ENCODE results near the gene KDM2B. TPM values are rescaled to one million over a fixed set of nuclear protein-coding genes. Genes with fewer than 3 reads are reported as not detected.
A peak's percentile ranks its signal among the peaks of the same experiment; 100 is the strongest.

Gene KDM2B
- polyA plus RNA-seq, 1 of the 3 experiments (the other 2 are of a cell fraction), result 11.5 TPM

DNA sequence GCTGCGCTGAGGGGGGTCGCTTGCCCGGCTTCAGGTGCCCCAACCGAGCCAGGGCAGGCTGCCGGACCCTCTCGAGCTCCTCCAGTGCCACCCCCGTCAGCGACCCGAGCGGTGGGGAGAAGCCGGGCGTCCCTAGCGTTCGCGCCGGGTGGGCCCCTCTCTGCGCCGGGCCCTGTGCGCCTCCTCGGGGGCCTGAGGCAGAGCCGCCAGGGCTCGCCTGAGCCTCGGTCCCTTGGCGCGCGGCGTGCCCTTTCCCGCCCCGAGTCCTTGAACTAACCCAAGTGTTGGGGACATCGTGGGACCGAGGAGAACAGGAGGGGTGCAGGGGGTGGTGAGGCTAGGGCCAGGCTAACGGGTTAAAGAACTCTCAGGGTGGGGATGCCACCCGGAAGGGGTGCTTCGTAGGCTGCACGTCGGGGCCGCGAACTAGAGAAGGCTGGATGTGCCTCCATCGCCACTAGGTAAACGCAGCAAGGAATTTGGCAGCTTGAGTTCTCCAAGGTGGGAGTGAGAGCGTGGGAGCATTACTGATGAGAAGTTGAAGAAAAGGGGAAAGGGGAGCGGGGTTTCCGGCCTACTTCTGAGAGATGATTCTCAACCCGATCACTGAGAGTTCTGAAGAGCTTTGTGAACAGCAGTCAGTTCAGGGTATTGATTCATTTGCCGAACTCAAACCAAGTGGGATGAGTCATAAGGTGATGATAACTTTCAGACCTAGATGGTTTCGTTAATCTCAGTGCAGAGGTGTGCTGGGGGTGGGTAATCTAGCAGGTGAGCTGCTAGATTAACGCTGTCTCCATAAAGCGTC lies 180.3 kb downstream of the KDM2B start:
- H3F3A ChIP-seq (replicated peaks; ENCODE audit: insufficient read depth), result no peaks in the 10 kb centered on the region
- 5% methylated on average over 30 of the region's 48 CpGs for WGBS (ENCODE audit: low lambda C conversion rate)
- H3K36me3 ChIP-seq (replicated peaks in 1 of 2; ENCODE audit: control insufficient read depth in 1 of 2, insufficient read depth in 2 of 2, low read length in 1 of 2), result peaks cover 2 to 19% of the 10 kb centered on the region in 2 experiments
- no peaks in the 10 kb centered on the region for H3K27me3 ChIP-seq (ENCODE audit: insufficient read depth)
- CTCF ChIA-PET, result interaction anchor here (1.0 to 2.2 kb wide), 3 partner anchors 12 to 66 kb away, joined by 3 to 11 read pairs (median 3); no protein-coding TSS in a partner anchor
- H3K9ac ChIP-seq, result peak overlapping the region; percentile 81
- no peaks in the 10 kb centered on the region for H3K9me3 ChIP-seq
- peak overlapping the region; percentile 74; the same call in 1 of the 2 replicates for H2AFZ ChIP-seq (ENCODE audit: low read depth)
- peak overlapping the region; percentile 73 to 84 for H3K27ac ChIP-seq (ENCODE audit: low read depth in 2 of 2, low read length in 1 of 2)
- peak; percentile 69 for DNase-seq
- peak; percentile 64; the same call in 1 of the 2 replicates for TF ChIP-seq FOSL2 (IDR thresholded peaks at IDR 0.05; ENCODE audit: borderline replicate concordance, low read depth)
- TF ChIP-seq MXI1 (IDR thresholded peaks at IDR 0.05; ENCODE audit: low read depth, low read length), result no peak
- peaks cover 14% of the 10 kb centered on the region; the same call in 1 of the 2 replicates for H4K20me1 ChIP-seq (ENCODE audit: insufficient read depth)
- peaks cover 8% of the 10 kb centered on the region in 2 experiments; a peak in 3 of 4 replicates for H3K4me1 ChIP-seq (ENCODE audit: control insufficient read depth in 1 of 2, insufficient read depth in 2 of 2, low read depth in 1 of 2, low read length in 1 of 2)
- H3K4me3 ChIP-seq (ENCODE audit: low read depth in 2 of 2, low read length in 1 of 2), result peak overlapping the region; percentile 77 to 81
- H3K4me2 ChIP-seq, result peak overlapping the region; percentile 83
- no peaks in the 10 kb centered on the region for H3K9me2 ChIP-seq
- H3K79me2 ChIP-seq (ENCODE audit: insufficient read depth), result peaks cover 67% of the 10 kb centered on the region
- POLR2A ChIA-PET, result interaction anchor here (0.7 to 2.5 kb wide), 10 partner anchors 9 to 74 kb away, joined by 3 to 20 read pairs (median 4); partner anchors contain the start of gene ANAPC5

DNA sequence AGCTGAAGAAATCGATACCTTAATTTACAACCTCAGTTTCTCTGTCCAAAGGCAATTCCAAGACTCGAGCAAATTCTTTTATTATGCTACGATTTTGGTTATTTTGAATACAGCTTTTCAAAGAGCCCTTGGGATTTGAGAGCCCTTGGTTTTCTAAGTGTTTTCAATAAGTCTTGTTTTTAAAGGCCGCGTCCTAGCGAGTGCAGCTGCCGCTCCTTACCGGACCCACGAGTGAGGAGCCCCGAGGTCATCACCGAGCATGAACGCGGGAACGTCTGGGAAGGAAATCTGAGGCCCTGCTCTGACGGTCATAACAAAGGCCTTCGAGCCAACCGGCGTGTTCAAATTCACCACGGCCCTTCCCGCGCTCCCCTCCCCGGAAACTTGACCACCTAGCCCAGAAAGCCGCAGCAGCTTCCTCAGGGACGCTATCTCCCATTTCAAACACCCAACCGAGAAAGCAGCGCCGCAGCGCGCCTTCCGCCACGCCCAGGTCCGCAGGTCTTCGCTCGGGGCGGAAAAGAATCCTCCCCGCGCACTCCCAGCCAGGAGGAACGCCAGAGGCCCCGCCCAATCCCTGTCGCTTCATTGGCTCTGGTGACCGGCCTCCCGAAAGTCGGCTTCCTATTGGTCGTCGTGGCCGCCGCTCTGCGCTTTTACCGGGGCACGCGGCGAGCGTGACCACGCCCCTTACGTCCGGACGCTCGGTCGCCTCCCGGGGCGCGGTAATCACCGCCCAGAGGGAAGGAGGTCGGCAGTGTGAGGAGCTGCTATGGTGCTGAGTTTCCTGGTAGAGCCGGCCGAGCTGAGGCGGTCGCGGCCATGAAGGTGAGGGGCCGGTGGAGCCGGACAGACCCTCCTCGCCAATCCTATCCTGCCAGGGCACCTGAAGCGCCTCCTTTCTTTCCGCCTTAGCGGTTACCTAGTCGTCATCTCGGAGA lies 181.2 kb downstream of the KDM2B start, which contains the start of gene RNF34:
Gene RNF34, plus strand, starts transcription at position 728 of the 941 bp plus-strand sequence. Its CDS starts 95 bp downstream, at position 823.
- peaks cover 10% of the 10 kb centered on the region; the same call in 1 of the 2 replicates for H4K20me1 ChIP-seq (ENCODE audit: insufficient read depth)
- peak within 1 kb of the TSS; percentile 77 to 81 for H3K4me3 ChIP-seq (ENCODE audit: low read depth in 2 of 2, low read length in 1 of 2)
- peak within 1 kb of the TSS; percentile 73 to 84 for H3K27ac ChIP-seq (ENCODE audit: low read depth in 2 of 2, low read length in 1 of 2)
- no peaks in the 10 kb centered on the region for H3K27me3 ChIP-seq (ENCODE audit: insufficient read depth)
- peak within 1 kb of the TSS; percentile 89 for H3K4me2 ChIP-seq
- peaks cover 4 to 8% of the 10 kb centered on the region in 2 experiments; a peak in 3 of 4 replicates for H3K4me1 ChIP-seq (ENCODE audit: control insufficient read depth in 1 of 2, insufficient read depth in 2 of 2, low read depth in 1 of 2, low read length in 1 of 2)
- DNase-seq, result peak; percentile 96
- peaks cover 2 to 14% of the 10 kb centered on the region in 2 experiments for H3K36me3 ChIP-seq (replicated peaks in 1 of 2; ENCODE audit: control insufficient read depth in 1 of 2, insufficient read depth in 2 of 2, low read length in 1 of 2)
- peak within 1 kb of the TSS; percentile 81 for H3K9ac ChIP-seq
- H3F3A ChIP-seq (replicated peaks; ENCODE audit: insufficient read depth), result no peaks in the 10 kb centered on the region
- H3K79me2 ChIP-seq (ENCODE audit: insufficient read depth), result peaks cover 58% of the 10 kb centered on the region
- no peaks in the 10 kb centered on the region for H3K9me2 ChIP-seq
- no peaks in the 10 kb centered on the region for H3K9me3 ChIP-seq
- CTCF ChIA-PET, result interaction anchor here (0.7 to 2.2 kb wide), 4 partner anchors 43 to 65 kb away, joined by 3 to 11 read pairs (median 4); no protein-coding TSS in a partner anchor
- under 1% methylated on average over 49 of the region's 77 CpGs for WGBS (ENCODE audit: low lambda C conversion rate)
- H2AFZ ChIP-seq (ENCODE audit: low read depth), result peak within 1 kb of the TSS; percentile 77
- POLR2A ChIA-PET, result interaction anchor here (0.6 to 2.5 kb wide), 10 partner anchors 8 to 367 kb away, joined by 3 to 20 read pairs (median 4); partner anchors contain the start of gene ANAPC5
- TF ChIP-seq YY1 (IDR thresholded peaks at IDR 0.05; ENCODE audit: low read depth), result peak; percentile 57
- TF ChIP-seq SMC3 (IDR thresholded peaks at IDR 0.05; ENCODE audit: low read depth, low read length), result 0 out of 2 replicates have a peak, but pooled peaks have one; percentile 2
- peak; percentile 1; the same call in 1 of the 2 replicates for TF ChIP-seq RAD21 (IDR thresholded peaks at IDR 0.05; ENCODE audit: low read length)
- TF ChIP-seq, protein P1, sequence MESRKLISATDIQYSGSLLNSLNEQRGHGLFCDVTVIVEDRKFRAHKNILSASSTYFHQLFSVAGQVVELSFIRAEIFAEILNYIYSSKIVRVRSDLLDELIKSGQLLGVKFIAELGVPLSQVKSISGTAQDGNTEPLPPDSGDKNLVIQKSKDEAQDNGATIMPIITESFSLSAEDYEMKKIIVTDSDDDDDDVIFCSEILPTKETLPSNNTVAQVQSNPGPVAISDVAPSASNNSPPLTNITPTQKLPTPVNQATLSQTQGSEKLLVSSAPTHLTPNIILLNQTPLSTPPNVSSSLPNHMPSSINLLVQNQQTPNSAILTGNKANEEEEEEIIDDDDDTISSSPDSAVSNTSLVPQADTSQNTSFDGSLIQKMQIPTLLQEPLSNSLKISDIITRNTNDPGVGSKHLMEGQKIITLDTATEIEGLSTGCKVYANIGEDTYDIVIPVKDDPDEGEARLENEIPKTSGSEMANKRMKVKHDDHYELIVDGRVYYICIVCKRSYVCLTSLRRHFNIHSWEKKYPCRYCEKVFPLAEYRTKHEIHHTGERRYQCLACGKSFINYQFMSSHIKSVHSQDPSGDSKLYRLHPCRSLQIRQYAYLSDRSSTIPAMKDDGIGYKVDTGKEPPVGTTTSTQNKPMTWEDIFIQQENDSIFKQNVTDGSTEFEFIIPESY (IDR thresholded peaks at IDR 0.05; ENCODE audit: borderline replicate concordance, low read depth), result no peak
- no peak for TF ChIP-seq EP300 (IDR thresholded peaks at IDR 0.05; ENCODE audit: borderline replicate concordance in 1 of 2, low read depth in 1 of 2, low read length in 1 of 2)
- TF ChIP-seq FOXJ3 (CRISPR knock-in tag; IDR thresholded peaks at IDR 0.05), result 0 out of 2 replicates have a peak, but pooled peaks have one; percentile 44
- TF ChIP-seq, protein P2, sequence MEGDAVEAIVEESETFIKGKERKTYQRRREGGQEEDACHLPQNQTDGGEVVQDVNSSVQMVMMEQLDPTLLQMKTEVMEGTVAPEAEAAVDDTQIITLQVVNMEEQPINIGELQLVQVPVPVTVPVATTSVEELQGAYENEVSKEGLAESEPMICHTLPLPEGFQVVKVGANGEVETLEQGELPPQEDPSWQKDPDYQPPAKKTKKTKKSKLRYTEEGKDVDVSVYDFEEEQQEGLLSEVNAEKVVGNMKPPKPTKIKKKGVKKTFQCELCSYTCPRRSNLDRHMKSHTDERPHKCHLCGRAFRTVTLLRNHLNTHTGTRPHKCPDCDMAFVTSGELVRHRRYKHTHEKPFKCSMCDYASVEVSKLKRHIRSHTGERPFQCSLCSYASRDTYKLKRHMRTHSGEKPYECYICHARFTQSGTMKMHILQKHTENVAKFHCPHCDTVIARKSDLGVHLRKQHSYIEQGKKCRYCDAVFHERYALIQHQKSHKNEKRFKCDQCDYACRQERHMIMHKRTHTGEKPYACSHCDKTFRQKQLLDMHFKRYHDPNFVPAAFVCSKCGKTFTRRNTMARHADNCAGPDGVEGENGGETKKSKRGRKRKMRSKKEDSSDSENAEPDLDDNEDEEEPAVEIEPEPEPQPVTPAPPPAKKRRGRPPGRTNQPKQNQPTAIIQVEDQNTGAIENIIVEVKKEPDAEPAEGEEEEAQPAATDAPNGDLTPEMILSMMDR (IDR thresholded peaks at IDR 0.05), result no peak
- TF ChIP-seq GATA2 (CRISPR knock-in tag; IDR thresholded peaks at IDR 0.05), result peak; percentile 29; the same call in 1 of the 2 replicates
- TF ChIP-seq, protein P3, sequence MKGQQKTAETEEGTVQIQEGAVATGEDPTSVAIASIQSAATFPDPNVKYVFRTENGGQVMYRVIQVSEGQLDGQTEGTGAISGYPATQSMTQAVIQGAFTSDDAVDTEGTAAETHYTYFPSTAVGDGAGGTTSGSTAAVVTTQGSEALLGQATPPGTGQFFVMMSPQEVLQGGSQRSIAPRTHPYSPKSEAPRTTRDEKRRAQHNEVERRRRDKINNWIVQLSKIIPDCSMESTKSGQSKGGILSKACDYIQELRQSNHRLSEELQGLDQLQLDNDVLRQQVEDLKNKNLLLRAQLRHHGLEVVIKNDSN (IDR thresholded peaks at IDR 0.05; ENCODE audit: borderline replicate concordance, low read depth), result peak; percentile 63; the same call in 1 of the 2 replicates
- TF ChIP-seq RXRA (IDR thresholded peaks at IDR 0.05; ENCODE audit: borderline replicate concordance, low read depth), result no peak
- peak; percentile 18; the same call in 1 of the 2 replicates for TF ChIP-seq NFIC (IDR thresholded peaks at IDR 0.05; ENCODE audit: borderline replicate concordance)
- TF ChIP-seq, protein P4, sequence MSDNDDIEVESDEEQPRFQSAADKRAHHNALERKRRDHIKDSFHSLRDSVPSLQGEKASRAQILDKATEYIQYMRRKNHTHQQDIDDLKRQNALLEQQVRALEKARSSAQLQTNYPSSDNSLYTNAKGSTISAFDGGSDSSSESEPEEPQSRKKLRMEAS (IDR thresholded peaks at IDR 0.05; ENCODE audit: low read depth), result peak; percentile 82; the same call in 1 of the 2 replicates
- TF ChIP-seq RFX5 (IDR thresholded peaks at IDR 0.05; ENCODE audit: low read length), result peak; percentile 61; the same call in 1 of the 2 replicates
- no peak for TF ChIP-seq JUND (IDR thresholded peaks at IDR 0.05)
- no peak for TF ChIP-seq MEF2A (IDR thresholded peaks at IDR 0.05; ENCODE audit: borderline replicate concordance, low read depth)

Measured in SK-N-SH (cell line).